H1 (cell line): ENCODE measurements around the gene NANOS2. TPM values are rescaled to one million over a fixed set of nuclear protein-coding genes. Genes with fewer than 3 reads are reported as not detected.
A peak's percentile ranks its signal among the peaks of the same experiment; 100 is the strongest.

Source experiments
- CTCF ChIA-PET: fragments of 300-600 bp; sonication (Branson Sonifier 250); formaldehyde crosslinking; loops from one replicate; lab custom pipeline; 2021; ENCODE audit not compliant: partially characterized antibody; lab: Charles Lee
- POLR2A ChIA-PET: fragments of 300-600 bp; sonication (Branson Sonifier 250); formaldehyde crosslinking; loops from one replicate; lab custom pipeline; 2021; ENCODE audit warnings: inconsistent platforms; ENCODE audit not compliant: partially characterized antibody; lab: Charles Lee
- DNase-seq, 2 experiments: peaks; one replicate each; pipeline versions ENCODE4 v3.0.0 to v3.0.0-alpha.2; 2010 to 2022; ENCODE audit warnings: low spot score in 2 of 2, low read depth in 1 of 2, mixed read lengths in 1 of 2
- FAIRE-seq: peaks from 2 replicates; lab custom pipeline; 2011; peaks lifted over from hg19 to GRCh38; lab: Jason Lieb, UNC
- H2AFZ ChIP-seq: 2 replicates; pipeline ENCODE4 v1.8.1; 2012; ENCODE audit warnings: low read length, inconsistent platforms
- H2AK5ac ChIP-seq: 2 replicates; pipeline ENCODE4 v1.6.1; 2013; ENCODE audit warnings: low read depth, low read length
- H2BK120ac ChIP-seq: replicated peaks from 2 replicates; pipeline ENCODE3; 2013; ENCODE audit warnings: low read depth, low read length, inconsistent platforms
- H2BK12ac ChIP-seq: 2 replicates; pipeline ENCODE4 v1.6.1; 2013; ENCODE audit warnings: low read depth, low read length
- H2BK15ac ChIP-seq: 2 replicates; pipeline ENCODE4 v1.6.1; 2013; ENCODE audit warnings: low read length
- H2BK20ac ChIP-seq: 2 replicates; pipeline ENCODE4 v1.6.1; 2013; ENCODE audit warnings: low read length
- H2BK5ac ChIP-seq: 2 replicates; pipeline ENCODE4 v1.6.1; 2013; ENCODE audit warnings: low read depth, low read length
- H3K14ac ChIP-seq: 2 replicates; pipeline ENCODE4 v1.6.1; 2013; ENCODE audit warnings: inconsistent platforms; ENCODE audit not compliant: insufficient read length
- H3K18ac ChIP-seq: 2 replicates; pipeline ENCODE4 v1.6.1; 2013; ENCODE audit warnings: low read length; ENCODE audit errors: extremely low read depth
- H3K23ac ChIP-seq: 2 replicates; pipeline ENCODE4 v1.6.1; 2013; ENCODE audit warnings: inconsistent platforms; ENCODE audit not compliant: insufficient read length
- H3K23me2 ChIP-seq: 2 replicates; pipeline ENCODE4 v1.6.1; 2013; ENCODE audit warnings: low read depth, low read length
- H3K27ac ChIP-seq: 2 replicates; pipeline ENCODE4 v1.6.1; 2011; ENCODE audit warnings: low read depth, low read length, inconsistent platforms
- H3K27me3 ChIP-seq, 4 experiments: replicated peaks in 1 of 4; 1 replicate in 1 of 4; 2 replicates in 3 of 4; pipeline versions ENCODE4 v1.6.1 to v1.8.1; 2011 to 2013; ENCODE audit warnings: low read length in 3 of 4, mild to moderate bottlenecking in 3 of 4, inconsistent platforms in 2 of 4, mixed read lengths in 2 of 4, moderate library complexity in 1 of 4; ENCODE audit not compliant: control insufficient read depth in 3 of 4, insufficient read depth in 3 of 4; ENCODE audit errors: extremely low read depth in 1 of 4
- H3K36me3 ChIP-seq, 4 experiments: 2 replicates each; pipeline versions ENCODE4 v1.6.1 to v1.8.1; 2011 to 2013; ENCODE audit warnings: mild to moderate bottlenecking in 4 of 4, low read length in 3 of 4, moderate library complexity in 2 of 4, control low read depth in 1 of 4, inconsistent platforms in 1 of 4; ENCODE audit not compliant: insufficient read depth in 4 of 4, control insufficient read depth in 2 of 4
- H3K4ac ChIP-seq: replicated peaks from 2 replicates; pipeline ENCODE3; 2013; ENCODE audit warnings: low read length, low read depth, mixed read lengths, inconsistent platforms; ENCODE audit not compliant: insufficient read length
- H3K4me1 ChIP-seq, 4 experiments: replicated peaks in 1 of 4; 1 replicate in 1 of 4; 2 replicates in 3 of 4; pipeline versions ENCODE4 v1.6.1 to v1.8.1; 2011 to 2013; ENCODE audit warnings: low read length in 3 of 4, inconsistent platforms in 2 of 4, mixed read lengths in 1 of 4; ENCODE audit not compliant: insufficient read depth in 4 of 4, control insufficient read depth in 3 of 4
- H3K4me2 ChIP-seq, 2 experiments: 2 replicates each; pipeline versions ENCODE4 v1.6.1 to v1.8.1; 2011 to 2013; ENCODE audit warnings: low read depth in 2 of 2, low read length in 2 of 2, control low read depth in 1 of 2, inconsistent platforms in 1 of 2, mild to moderate bottlenecking in 1 of 2; ENCODE audit not compliant: insufficient read depth in 1 of 2
- H3K4me3 ChIP-seq, 4 experiments: fragments of 200-600, 300-600 bp in 1 of 4; sonication (generic), shearing (Covaris generic), sonication (Bioruptor Twin) in 1 of 4; 2 replicates each; pipeline versions ENCODE4 v1.5.1 to v1.8.1; 2011 to 2016; ENCODE audit warnings: low read length in 4 of 4, low read depth in 3 of 4, control low read depth in 2 of 4, inconsistent platforms in 2 of 4, mild to moderate bottlenecking in 2 of 4, mixed read lengths in 1 of 4, moderate library complexity in 1 of 4; ENCODE audit not compliant: insufficient read depth in 2 of 4; ENCODE audit errors: extremely low read depth in 1 of 4
- H3K56ac ChIP-seq: replicated peaks from 2 replicates; pipeline ENCODE3; 2013; ENCODE audit warnings: low read depth, mild to moderate bottlenecking, mixed read lengths, low read length, inconsistent platforms; ENCODE audit not compliant: insufficient read length
- H3K79me1 ChIP-seq: 2 replicates; pipeline ENCODE4 v1.6.1; 2013; ENCODE audit warnings: low read depth, low read length, control low read depth
- H3K79me2 ChIP-seq, 2 experiments: 2 replicates each; pipeline versions ENCODE4 v1.6.1 to v1.8.1; 2012 to 2013; ENCODE audit warnings: low read length in 2 of 2, mild to moderate bottlenecking in 2 of 2, inconsistent platforms in 1 of 2; ENCODE audit not compliant: insufficient read depth in 2 of 2, control insufficient read depth in 1 of 2
- H3K9ac ChIP-seq, 4 experiments: replicated peaks in 1 of 4; 1 replicate in 1 of 4; 2 replicates in 3 of 4; pipeline versions ENCODE4 v1.6.1 to v1.8.1; 2011 to 2013; ENCODE audit warnings: low read depth in 3 of 4, low read length in 3 of 4, control low read depth in 2 of 4, mild to moderate bottlenecking in 2 of 4, moderate library complexity in 2 of 4, inconsistent platforms in 1 of 4; ENCODE audit errors: extremely low read depth in 1 of 4
- H3K9me3 ChIP-seq, 2 experiments: 2 replicates each; pipeline versions ENCODE4 v1.6.1 to v1.8.1; 2012 to 2013; ENCODE audit warnings: mild to moderate bottlenecking in 2 of 2, moderate library complexity in 2 of 2, control low read depth in 1 of 2, inconsistent platforms in 1 of 2, low read depth in 1 of 2, low read length in 1 of 2, mixed read lengths in 1 of 2; ENCODE audit not compliant: insufficient read depth in 2 of 2
- H4K20me1 ChIP-seq, 2 experiments: replicated peaks in 1 of 2; 2 replicates each; pipeline versions ENCODE3 to v1.8.1; 2011 to 2013; ENCODE audit warnings: inconsistent platforms in 2 of 2, low read length in 2 of 2, mild to moderate bottlenecking in 1 of 2; ENCODE audit not compliant: insufficient read depth in 2 of 2, control insufficient read depth in 1 of 2
- H4K5ac ChIP-seq: 2 replicates; pipeline ENCODE4 v1.6.1; 2013; ENCODE audit warnings: low read length, low read depth, mixed read lengths, inconsistent platforms; ENCODE audit not compliant: insufficient read length
- H4K8ac ChIP-seq: 2 replicates; pipeline ENCODE4 v1.8.0; 2013; ENCODE audit warnings: mild to moderate bottlenecking, moderate library complexity, low read length, inconsistent platforms; ENCODE audit not compliant: insufficient read depth; ENCODE audit errors: extremely low read depth
- H4K91ac ChIP-seq: replicated peaks from 2 replicates; pipeline ENCODE3; 2013; ENCODE audit warnings: low read length, mixed read lengths, inconsistent platforms; ENCODE audit not compliant: insufficient read length
- ASH2L ChIP-seq: fragments of 200-600, 300-600 bp; sonication (generic); IDR thresholded peaks from one replicate; pipeline ENCODE4 v1.7.1; 2017; ENCODE audit warnings: low read length
- CBX8 ChIP-seq: fragments of 300-800, 300-1000 bp; sonication (generic); IDR thresholded peaks from 2 replicates; pipeline ENCODE4 v1.7.1; 2016; ENCODE audit warnings: low read depth, low read length, borderline replicate concordance
- CHD2 ChIP-seq: IDR thresholded peaks from 2 replicates; pipeline ENCODE4 v1.6.1; 2012; ENCODE audit warnings: low read length, improper control_type of control experiment
- CREB1 ChIP-seq: IDR thresholded peaks from 2 replicates; pipeline ENCODE4 v1.6.1; 2012; ENCODE audit warnings: inconsistent platforms
- EGR1 ChIP-seq: IDR thresholded peaks from 2 replicates; pipeline ENCODE4 v1.6.1; 2011; ENCODE audit warnings: low read depth, low read length, borderline replicate concordance
- PHF8 ChIP-seq: fragments of 200-600 bp; sonication (generic); conservative IDR thresholded peaks from 2 replicates; pipeline ENCODE4 v1.7.1; 2012; ENCODE audit warnings: low read depth, mild to moderate bottlenecking, inconsistent platforms, low read length, moderate library complexity
- RNF2 ChIP-seq: fragments of 200-900, 300-1000 bp; sonication (generic); IDR thresholded peaks from 2 replicates; pipeline ENCODE4 v1.7.1; 2016; ENCODE audit warnings: borderline replicate concordance, low read depth, mild to moderate bottlenecking, antibody characterized with exemption, low read length; ENCODE audit not compliant: poor library complexity, severe bottlenecking; ENCODE audit errors: missing control alignments
- SIX5 ChIP-seq: IDR thresholded peaks from 2 replicates; pipeline ENCODE4 v1.6.1; 2011; ENCODE audit warnings: mild to moderate bottlenecking, low read depth, low read length
- SP1 ChIP-seq: IDR thresholded peaks from 2 replicates; pipeline ENCODE4 v1.6.1; 2011; ENCODE audit warnings: low read depth, low read length
- SP2 ChIP-seq: IDR thresholded peaks from 2 replicates; pipeline ENCODE4 v1.6.1; 2012; ENCODE audit warnings: mild to moderate bottlenecking, low read length, inconsistent platforms
- SP4 ChIP-seq: IDR thresholded peaks from 2 replicates; pipeline ENCODE4 v1.6.1; 2012; ENCODE audit warnings: low read length, inconsistent platforms
- TCF12 ChIP-seq: IDR thresholded peaks from 2 replicates; pipeline ENCODE4 v1.6.1; 2011; ENCODE audit warnings: low read depth, mild to moderate bottlenecking, low read length
- ZNF274 ChIP-seq: IDR thresholded peaks from 2 replicates; pipeline ENCODE4 v1.7.0; 2012; ENCODE audit warnings: low read length, borderline replicate concordance; ENCODE audit errors: extremely low read depth
- WGBS, 2 experiments: shearing (Covaris generic) in 1 of 2; methylation state at CpG; one replicate each; pipeline versions ENCODE4 v1.1.6 to v1.1.7; 2013 to 2015; ENCODE audit warnings: low lambda C conversion rate in 2 of 2, mixed read lengths in 2 of 2, inconsistent platforms in 1 of 2, low coverage in 1 of 2, missing lambda C conversion rate in 1 of 2; ENCODE audit not compliant: insufficient replicate concordance in 2 of 2, insufficient coverage in 1 of 2, insufficient read length in 1 of 2; ENCODE audit errors: extremely low coverage in 1 of 2, missing lambda C conversion rate in 1 of 2; 5-methylcytosine and 5-hydroxymethylcytosine counted together
- polyA plus RNA-seq, 7 experiments: library from polyadenylated mRNA; depleted of rRNA in 3 of 7; stranded (reverse) in 5 of 7; unstranded in 2 of 7; fragments of >200 nt in 5 of 7; fragments of 200-250 nt in 2 of 7; gene quantifications; 1 replicate in 5 of 7; 2 replicates in 1 of 7; 4 replicates in 1 of 7; pipeline versions ENCODE4 v1.2.1 to v1.2.3, GENCODE V29; 2011 to 2013; ENCODE audit warnings: missing spikeins in 2 of 7, mixed read lengths in 2 of 7
- total RNA-seq: library from RNA; stranded (reverse); fragmentation: NEBNext Ultra II Directional; extraction: Animal tissue kit (Norgen Biotek cat#: 25700); gene quantifications from 2 replicates; pipeline ENCODE4 v1.2.1, GENCODE V29; 2021

NANOS2 gene
- total and polyA plus RNA-seq, 2 of the 8 experiments (the other 6 are each of a cell fraction or from before 2014, with no cell fraction given) = 0.20 TPM; not detected in 1

DNA sequence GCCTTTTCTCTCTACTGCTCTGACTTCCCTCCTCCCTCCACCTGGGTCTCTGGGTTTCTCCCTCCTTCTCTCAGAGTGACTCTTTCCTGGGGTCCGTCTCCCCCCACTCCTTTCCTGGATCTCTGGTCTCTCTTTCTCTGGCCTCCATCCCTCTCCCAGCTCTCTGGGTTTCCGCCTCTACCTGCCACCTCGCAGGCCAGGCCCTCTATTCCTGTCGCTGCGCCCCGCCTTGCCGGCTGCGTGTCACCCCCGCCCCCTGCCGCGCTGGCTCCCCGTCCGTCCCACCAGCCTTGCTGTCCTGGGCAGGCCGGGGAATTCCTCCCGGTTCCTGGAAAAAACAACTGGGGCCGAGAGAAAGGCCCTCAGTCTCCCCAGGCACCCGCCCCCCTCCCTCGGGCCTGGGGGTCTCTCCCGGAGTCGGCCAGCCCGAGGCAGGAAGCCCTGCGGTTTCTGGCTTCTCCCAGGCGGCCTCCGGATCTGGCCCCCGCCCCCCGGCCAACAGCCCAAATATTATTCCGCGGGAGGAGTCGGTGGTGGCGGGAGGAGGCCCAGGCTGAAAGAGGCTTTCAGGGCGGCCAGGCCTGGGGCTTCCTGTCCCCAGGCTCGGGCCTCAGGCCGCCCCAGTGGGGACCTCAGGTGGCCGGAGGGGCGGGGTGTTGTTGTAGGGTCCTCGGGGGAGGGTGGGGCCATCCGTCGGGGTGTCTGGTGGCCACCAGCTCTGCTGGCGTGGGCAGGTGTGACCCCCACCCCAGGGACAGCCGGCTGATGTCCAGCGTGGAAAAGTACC, 38.0 kb downstream of the NANOS2 start:
- Histone ChIP-seq H3K4me1 (peaks cover 1 to 17% (median 13%) of the 10 kb centered on the region in 4 experiments), H3K4me3 (peak overlapping the region; percentile 34 to 67 (median 42)), H3K9me3 (no peaks in the 10 kb centered on the region), H3K18ac (no peak overlapping the region; the same call in 1 of the 2 replicates), H2AK5ac (no peak overlapping the region), H4K5ac (peak overlapping the region; percentile 41), H4K8ac (peak overlapping the region; percentile 86), H3K27ac (no peak overlapping the region), H2BK5ac (peak overlapping the region; percentile 66; the same call in 1 of the 2 replicates), H3K4me2 (peak overlapping the region; percentile 77), H3K36me3 (peaks cover 0 to 15% (median 3%) of the 10 kb centered on the region in 4 experiments; a peak in 3 of 8 replicates), H2BK15ac (peak overlapping the region; percentile 36; the same call in 1 of the 2 replicates), H3K56ac (no peak overlapping the region), H2AFZ (no peak overlapping the region), H3K14ac (no peak overlapping the region), H3K27me3 (no peaks in the 10 kb centered on the region; a peak in 1 of 7 replicates), H3K23me2 (peaks cover 6% of the 10 kb centered on the region; the same call in 1 of the 2 replicates), H3K79me2 (no peaks in the 10 kb centered on the region), H3K4ac (no peak overlapping the region), H2BK12ac (peak overlapping the region; percentile 94; the same call in 1 of the 2 replicates), H2BK120ac (no peak overlapping the region), H3K23ac (no peak overlapping the region), H2BK20ac (no peak overlapping the region), H4K91ac (peak overlapping the region; percentile 88), H3K79me1 (peaks cover 3% of the 10 kb centered on the region; the same call in 1 of the 2 replicates), H3K9ac (peak overlapping the region in 2 of 4 experiments; percentile 20 to 29; a peak in 2 of 7 replicates), H4K20me1 (peaks cover 5 to 8% of the 10 kb centered on the region in 2 experiments)
- ChIA-PET POLR2A (interaction anchor here (0.6 to 6.0 kb wide), 4 partner anchors 11 to 59 kb away, joined by 3 to 48 read pairs (median 3); partner anchors contain the start of genes FOXA3 and SYMPK), CTCF (no interaction called here)
- WGBS, 2 experiments = 15% methylated on average over 26 of the region's 41 CpGs; no CpG with 5 or more reads in 1 of the 2 experiments
- FAIRE-seq = no peak
- peak in 1 of 2 experiments; percentile 74 for DNase-seq
- TF ChIP-seq RNF2 (no peak), SIX5 (no peak), CHD2 (no peak), TCF12 (no peak), SP4 (no peak), SP1 (no peak), EGR1 (no peak), ZNF274 (no peak), SP2 (no peak), CBX8 (no peak), PHF8 (no peak), CREB1 (no peak), ASH2L (no peak)
